HEK293 (cell line): ENCODE measurements around the gene ZNF699.
A peak's percentile ranks its signal among the peaks of the same experiment; 100 is the strongest.

Experiments
- GLI4 ChIP-seq: fragments of 450-650 bp; formaldehyde crosslinking; IDR thresholded peaks from 2 replicates; pipeline ENCODE4 v1.5.1; 2016; ENCODE audit warnings: missing biosample characterization, missing genetic modification characterization
- KLF1 ChIP-seq: fragments of 450-650 bp; formaldehyde crosslinking; IDR thresholded peaks from 2 replicates; pipeline ENCODE4 v1.5.1; 2016; ENCODE audit warnings: missing biosample characterization, missing genetic modification characterization
- PRDM1 ChIP-seq: fragments of 450-650 bp; formaldehyde crosslinking; IDR thresholded peaks from 2 replicates; pipeline ENCODE4; 2016; ENCODE audit warnings: missing biosample characterization, missing genetic modification characterization
- PRDM10 ChIP-seq: fragments of 450-650 bp; formaldehyde crosslinking; IDR thresholded peaks from 2 replicates; pipeline ENCODE4 v1.5.1; 2016; ENCODE audit warnings: missing biosample characterization, missing genetic modification characterization
- SALL2 ChIP-seq: fragments of 450-650 bp; formaldehyde crosslinking; IDR thresholded peaks from 2 replicates; pipeline ENCODE4 v1.5.0; 2017; ENCODE audit warnings: missing biosample characterization, mild to moderate bottlenecking, missing genetic modification characterization, borderline replicate concordance
- TCF7L2 ChIP-seq: IDR thresholded peaks from 2 replicates; pipeline ENCODE4 v1.6.1; 2011; ENCODE audit warnings: low read depth, mild to moderate bottlenecking, inconsistent platforms, low read length, moderate library complexity, borderline replicate concordance
- WT1 ChIP-seq: fragments of 450-650 bp; formaldehyde crosslinking; IDR thresholded peaks from 2 replicates; pipeline ENCODE4 v1.5.1; 2016; ENCODE audit warnings: missing biosample characterization, missing genetic modification characterization
- ZBTB10 ChIP-seq: fragments of 450-650 bp; formaldehyde crosslinking; IDR thresholded peaks from 2 replicates; pipeline ENCODE4 v1.5.1; 2016; ENCODE audit warnings: missing biosample characterization, missing genetic modification characterization
- ZBTB44 ChIP-seq: fragments of 450-650 bp; IDR thresholded peaks from 2 replicates; pipeline ENCODE4 v1.5.1; 2018; ENCODE audit warnings: missing biosample characterization, mild to moderate bottlenecking, missing genetic modification characterization
- ZBTB6 ChIP-seq: fragments of 450-650 bp; formaldehyde crosslinking; IDR thresholded peaks from 2 replicates; pipeline ENCODE4 v1.5.1; 2017; ENCODE audit warnings: missing biosample characterization, missing genetic modification characterization
- ZFHX2 ChIP-seq: fragments of 450-650 bp; formaldehyde crosslinking; conservative IDR thresholded peaks from 2 replicates; pipeline ENCODE4 v1.5.1; 2016; ENCODE audit warnings: missing biosample characterization, missing genetic modification characterization
- ZFP41 ChIP-seq: fragments of 450-650 bp; formaldehyde crosslinking; IDR thresholded peaks from 2 replicates; pipeline ENCODE4 v1.5.1; 2016; ENCODE audit warnings: missing biosample characterization, missing genetic modification characterization, borderline replicate concordance
- ZNF146 ChIP-seq: fragments of 450-650 bp; formaldehyde crosslinking; IDR thresholded peaks from 2 replicates; pipeline ENCODE4 v1.5.1; 2016; ENCODE audit warnings: missing biosample characterization, missing genetic modification characterization
- ZNF175 ChIP-seq: fragments of 450-650 bp; formaldehyde crosslinking; IDR thresholded peaks from 2 replicates; pipeline ENCODE4 v1.5.1; 2016; ENCODE audit warnings: missing biosample characterization, missing genetic modification characterization
- ZNF221 ChIP-seq: fragments of 450-650 bp; formaldehyde crosslinking; IDR thresholded peaks from 2 replicates; pipeline ENCODE4 v1.5.1; 2017; ENCODE audit warnings: missing biosample characterization, missing genetic modification characterization, borderline replicate concordance
- ZNF24 ChIP-seq: fragments of 450-650 bp; formaldehyde crosslinking; IDR thresholded peaks from 2 replicates; pipeline ENCODE4 v1.5.1; 2016; ENCODE audit warnings: missing biosample characterization, missing genetic modification characterization
- ZNF266 ChIP-seq: fragments of 450-650 bp; formaldehyde crosslinking; IDR thresholded peaks from 2 replicates; pipeline ENCODE4 v1.5.1; 2016; ENCODE audit warnings: missing biosample characterization, missing genetic modification characterization, low read depth
- ZNF473 ChIP-seq: fragments of 450-650 bp; formaldehyde crosslinking; IDR thresholded peaks from 2 replicates; pipeline ENCODE4 v1.5.1; 2017; ENCODE audit warnings: missing biosample characterization, missing genetic modification characterization
- ZNF488 ChIP-seq: fragments of 450-650 bp; formaldehyde crosslinking; IDR thresholded peaks from 2 replicates; pipeline ENCODE4 v1.5.1; 2016; ENCODE audit warnings: missing biosample characterization, missing genetic modification characterization
- ZNF514 ChIP-seq: fragments of 450-650 bp; formaldehyde crosslinking; IDR thresholded peaks from 2 replicates; pipeline ENCODE4 v1.5.1; 2016; ENCODE audit warnings: missing biosample characterization, missing genetic modification characterization
- ZNF518A ChIP-seq: fragments of 450-650 bp; formaldehyde crosslinking; conservative IDR thresholded peaks from 2 replicates; pipeline ENCODE4 v1.5.1; 2016; ENCODE audit warnings: low read depth, missing biosample characterization, missing genetic modification characterization
- ZNF544 ChIP-seq: fragments of 450-650 bp; formaldehyde crosslinking; IDR thresholded peaks from 2 replicates; pipeline ENCODE4 v1.5.0; 2017; ENCODE audit warnings: missing biosample characterization, missing genetic modification characterization
- ZNF600 ChIP-seq: fragments of 450-650 bp; formaldehyde crosslinking; IDR thresholded peaks from 2 replicates; pipeline ENCODE4 v1.5.1; 2016; ENCODE audit warnings: missing biosample characterization, missing genetic modification characterization
- ZSCAN23 ChIP-seq: fragments of 450-650 bp; formaldehyde crosslinking; IDR thresholded peaks from 2 replicates; pipeline ENCODE4 v1.5.1; 2016; ENCODE audit warnings: missing biosample characterization, missing genetic modification characterization

The ZNF699 gene

GRCh38 chr19:9309139-9309973, at the start of gene ZNF699 (continued):
- TF ChIP-seq ZFHX2 (tag by site-specific recombination) = peak; percentile 65
- no peak for TF ChIP-seq ZNF24 (tag by site-specific recombination)
- TF ChIP-seq GLI4 (tag by site-specific recombination) = no peak
- no peak for TF ChIP-seq ZNF518A (tag by site-specific recombination)
- TF ChIP-seq ZSCAN23 (tag by site-specific recombination) = no peak
- TF ChIP-seq ZNF544 (tag by site-specific recombination) = no peak
- TF ChIP-seq KLF1 (tag by site-specific recombination) = peak; percentile 66; the same call in 1 of the 2 replicates
- TF ChIP-seq ZNF514 (tag by site-specific recombination) = no peak
- TF ChIP-seq ZBTB44 = no peak
- TF ChIP-seq ZNF266 = no peak
- peak; percentile 79; the same call in 1 of the 2 replicates for TF ChIP-seq PRDM10 (tag by site-specific recombination)
- TF ChIP-seq ZBTB10 (tag by site-specific recombination) = no peak
- TF ChIP-seq ZNF600 = no peak
- TF ChIP-seq ZNF488 (tag by site-specific recombination) = no peak
- no peak for TF ChIP-seq SALL2 (tag by site-specific recombination)
- TF ChIP-seq ZFP41 = no peak
- no peak for TF ChIP-seq ZNF473 (tag by site-specific recombination)
- TF ChIP-seq WT1 (tag by site-specific recombination) = no peak
- peak; percentile 88 for TF ChIP-seq ZBTB6 (tag by site-specific recombination)
- TF ChIP-seq PRDM1 (tag by site-specific recombination) = no peak
- no peak for TF ChIP-seq ZNF146
- no peak for TF ChIP-seq ZNF221 (tag by site-specific recombination)
- no peak for TF ChIP-seq TCF7L2
- TF ChIP-seq ZNF175 (tag by site-specific recombination) = no peak
